H9 (cell line): ENCODE data around the gene LMF2. TPM values are rescaled to one million over a fixed set of nuclear protein-coding genes. Genes with fewer than 3 reads are reported as not detected.

Experiments
- DNase-seq: peaks from one replicate; pipeline ENCODE4 v3.0.0-alpha.2; 2017
- H2AFZ ChIP-seq: one replicate; pipeline ENCODE4 v1.6.1; 2013; ENCODE audit warnings: mild to moderate bottlenecking, low read length, control low read depth, moderate library complexity
- H2AK5ac ChIP-seq: 2 replicates; pipeline ENCODE4 v1.6.1; 2013; ENCODE audit warnings: low read length, control low read depth, mixed read lengths; ENCODE audit not compliant: insufficient read length
- H2BK120ac ChIP-seq: one replicate; pipeline ENCODE4 v1.6.1; 2013; ENCODE audit warnings: low read depth, mild to moderate bottlenecking, low read length, control low read depth, inconsistent platforms; ENCODE audit not compliant: poor library complexity, severe bottlenecking
- H2BK12ac ChIP-seq: 2 replicates; pipeline ENCODE4 v1.6.1; 2013; ENCODE audit warnings: low read length, control low read depth, mixed read lengths, low read depth; ENCODE audit not compliant: insufficient read length
- H2BK15ac ChIP-seq: 2 replicates; pipeline ENCODE4 v1.6.1; 2013; ENCODE audit warnings: low read depth, low read length, control low read depth
- H2BK20ac ChIP-seq: one replicate; pipeline ENCODE4 v1.6.1; 2013; ENCODE audit warnings: low read depth, mild to moderate bottlenecking, low read length, control low read depth, inconsistent platforms; ENCODE audit not compliant: poor library complexity, severe bottlenecking
- H2BK5ac ChIP-seq: 2 replicates; pipeline ENCODE4 v1.6.1; 2013; ENCODE audit warnings: low read length, control low read depth, mixed read lengths; ENCODE audit not compliant: insufficient read length
- H3K14ac ChIP-seq: 2 replicates; pipeline ENCODE4 v1.6.1; 2013; ENCODE audit warnings: low read length, control low read depth; ENCODE audit not compliant: insufficient read depth
- H3K18ac ChIP-seq: 2 replicates; pipeline ENCODE4 v1.6.1; 2013; ENCODE audit warnings: low read depth, mild to moderate bottlenecking, mixed read lengths, low read length, control low read depth; ENCODE audit not compliant: insufficient read length
- H3K23ac ChIP-seq: 2 replicates; pipeline ENCODE4 v1.6.1; 2013; ENCODE audit warnings: low read length, control low read depth, mixed read lengths, low read depth; ENCODE audit not compliant: insufficient read length
- H3K23me2 ChIP-seq: 2 replicates; pipeline ENCODE4 v1.6.1; 2013; ENCODE audit warnings: low read depth, mild to moderate bottlenecking, mixed read lengths, low read length, control low read depth; ENCODE audit not compliant: insufficient read length, poor library complexity, severe bottlenecking
- H3K27ac ChIP-seq: 2 replicates; pipeline ENCODE4 v1.5.1; 2013; ENCODE audit warnings: low read length, control low read depth, mixed read lengths, low read depth; ENCODE audit not compliant: insufficient read length
- H3K27me3 ChIP-seq: 2 replicates; pipeline ENCODE4 v1.6.1; 2013; ENCODE audit warnings: low read length, control low read depth, inconsistent platforms; ENCODE audit not compliant: insufficient read depth
- H3K4ac ChIP-seq: 2 replicates; pipeline ENCODE4 v1.6.1; 2013; ENCODE audit warnings: low read depth, mild to moderate bottlenecking, control low read depth, inconsistent platforms, low read length, moderate library complexity
- H3K4me1 ChIP-seq: 2 replicates; pipeline ENCODE4 v1.6.1; 2013; ENCODE audit warnings: low read length, control low read depth, inconsistent platforms; ENCODE audit not compliant: insufficient read depth
- H3K4me2 ChIP-seq: 2 replicates; pipeline ENCODE4 v1.6.1; 2013; ENCODE audit warnings: low read length, control low read depth, mixed read lengths; ENCODE audit not compliant: insufficient read length, insufficient read depth
- H3K56ac ChIP-seq: 2 replicates; pipeline ENCODE4 v1.6.1; 2013; ENCODE audit warnings: low read depth, mild to moderate bottlenecking, mixed read lengths, low read length, control low read depth; ENCODE audit not compliant: insufficient read length
- H3K79me1 ChIP-seq: 2 replicates; pipeline ENCODE4 v1.6.1; 2013; ENCODE audit warnings: low read depth, mild to moderate bottlenecking, moderate library complexity, low read length, control low read depth, inconsistent platforms; ENCODE audit not compliant: insufficient read depth, poor library complexity, severe bottlenecking
- H3K79me2 ChIP-seq: 2 replicates; pipeline ENCODE4 v1.6.1; 2013; ENCODE audit warnings: low read length, control low read depth, inconsistent platforms; ENCODE audit not compliant: insufficient read depth
- H3K9ac ChIP-seq: 2 replicates; pipeline ENCODE4 v1.6.1; 2013; ENCODE audit warnings: low read length, control low read depth, mixed read lengths; ENCODE audit not compliant: insufficient read length; ENCODE audit errors: extremely low read depth
- H3K9me3 ChIP-seq: one replicate; pipeline ENCODE4 v1.6.1; 2013; ENCODE audit warnings: low read depth, low read length, inconsistent platforms; ENCODE audit not compliant: control insufficient read depth
- H3T11ph ChIP-seq: one replicate; pipeline ENCODE4 v1.6.1; 2013; ENCODE audit warnings: mild to moderate bottlenecking, low read length, control low read depth, inconsistent platforms
- H4K20me1 ChIP-seq: one replicate; pipeline ENCODE4 v1.6.1; 2013; ENCODE audit not compliant: control insufficient read depth, insufficient read length, insufficient read depth
- H4K5ac ChIP-seq: 2 replicates; pipeline ENCODE4 v1.6.1; 2013; ENCODE audit warnings: low read depth, mild to moderate bottlenecking, mixed read lengths, low read length, control low read depth; ENCODE audit not compliant: insufficient read length
- H4K8ac ChIP-seq: replicated peaks from 2 replicates; pipeline ENCODE4 v1.6.1; 2013; ENCODE audit warnings: low read length, control low read depth, mixed read lengths, low read depth; ENCODE audit not compliant: insufficient read length
- H4K91ac ChIP-seq: 2 replicates; pipeline ENCODE4 v1.6.1; 2013; ENCODE audit warnings: low read depth, mild to moderate bottlenecking, moderate library complexity, mixed read lengths, low read length, control low read depth; ENCODE audit not compliant: insufficient read length
- H3K27ac Mint-ChIP-seq, 3 experiments: 2 replicates in 2 of 3; 3 replicates in 1 of 3; pipeline ENCODE4 v1.8.0; 2020 to 2021; ENCODE audit warnings: mixed read lengths in 3 of 3, mild to moderate bottlenecking in 1 of 3, moderate library complexity in 1 of 3
- H3K27me3 Mint-ChIP-seq: 2 replicates; pipeline ENCODE4 v1.8.0; 2021; ENCODE audit warnings: low read depth, mild to moderate bottlenecking, moderate library complexity, mixed read lengths
- H3K36me3 Mint-ChIP-seq, 3 experiments: 2 replicates in 2 of 3; 3 replicates in 1 of 3; pipeline ENCODE4 v1.8.0; 2020 to 2021; ENCODE audit warnings: low read depth in 3 of 3, mixed read lengths in 3 of 3; ENCODE audit not compliant: insufficient read depth in 1 of 3
- H3K4me1 Mint-ChIP-seq, 2 experiments: 2 replicates each; pipeline ENCODE4 v1.8.0; 2020; ENCODE audit warnings: mixed read lengths in 2 of 2
- H3K4me3 Mint-ChIP-seq, 2 experiments: 2 replicates in 1 of 2; 3 replicates in 1 of 2; pipeline ENCODE4 v1.8.0; 2020 to 2021; ENCODE audit warnings: mild to moderate bottlenecking in 2 of 2, mixed read lengths in 2 of 2, moderate library complexity in 1 of 2
- H3K9me3 Mint-ChIP-seq, 2 experiments: 2 replicates in 1 of 2; 3 replicates in 1 of 2; pipeline ENCODE4 v1.8.0; 2020; ENCODE audit warnings: mild to moderate bottlenecking in 2 of 2, mixed read lengths in 2 of 2, moderate library complexity in 1 of 2
- WGBS: extraction: QIAGEN DNeasy Blood & Tissue Kit; methylation state at CpG from one replicate; pipeline ENCODE4 v1.1.7; 2013; ENCODE audit warnings: missing lambda C conversion rate, low lambda C conversion rate, mixed read lengths; ENCODE audit not compliant: insufficient read length; ENCODE audit errors: extremely low coverage; 5-methylcytosine and 5-hydroxymethylcytosine counted together
- total RNA-seq: library from RNA; stranded (reverse); gene quantifications from 2 replicates; pipeline ENCODE4 v1.2.1, GENCODE V29; 2021
- TF ChIP-seq, protein P1 (sequence below): fragments of 200-600 bp; sonication (generic); conservative IDR thresholded peaks from 3 replicates; pipeline ENCODE4 v1.8.0; 2021; ENCODE audit warnings: antibody characterized with exemption, mild to moderate bottlenecking

The LMF2 gene
- total RNA-seq, 1 experiment from 2014 or later, result 43.6 TPM

DNA sequence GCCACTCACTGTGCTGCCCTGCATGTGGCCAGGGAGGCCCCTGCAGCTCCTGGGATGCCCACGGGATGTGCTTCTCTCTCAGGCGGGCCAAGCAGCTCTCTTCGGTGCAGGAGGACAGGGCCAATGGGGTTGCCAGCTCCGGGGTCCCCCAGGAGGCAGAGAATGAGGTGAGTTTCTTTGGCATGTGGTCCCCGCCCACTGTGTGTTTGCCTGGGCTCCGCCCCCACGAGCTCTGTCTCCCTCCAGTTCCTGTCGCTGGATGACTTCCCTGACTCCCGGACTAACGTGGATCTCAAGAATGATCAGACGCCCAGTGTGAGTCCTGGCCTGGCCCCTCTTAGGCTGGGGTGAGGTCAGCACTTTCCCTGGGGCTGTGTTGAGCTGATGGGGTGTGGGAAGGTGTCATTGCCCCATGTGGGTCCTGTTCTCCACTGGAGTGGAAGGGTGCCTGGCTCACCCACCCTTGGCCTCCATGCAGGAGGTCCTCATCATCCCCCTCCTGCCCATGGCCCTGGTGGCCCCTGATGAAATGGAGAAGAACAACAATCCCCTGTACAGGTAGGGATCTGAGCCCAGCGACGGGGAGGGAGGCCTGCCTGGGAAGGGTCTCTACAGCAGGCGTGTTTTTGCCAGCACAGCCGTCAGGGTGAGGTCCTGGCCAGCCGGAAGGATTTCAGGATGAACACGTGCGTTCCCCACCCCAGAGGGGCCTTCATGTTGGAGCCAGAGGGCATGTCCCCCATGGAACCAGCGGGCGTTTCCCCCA, 10.2 kb upstream of the LMF2 start:
- Histone ChIP-seq H2AFZ (no peak overlapping the region), H4K5ac (no peak overlapping the region), H3T11ph (no peak overlapping the region), H2BK15ac (no peak overlapping the region), H3K9ac (no peak overlapping the region), H3K14ac (no peak overlapping the region), H3K9me3 (no peaks in the 10 kb centered on the region), H3K23ac (no peak overlapping the region), H3K27ac (no peak overlapping the region), H4K91ac (no peak overlapping the region), H3K79me2 (0 out of 2 replicates have a peak, but pooled peaks cover 2% of the 10 kb centered on the region), H4K20me1 (peaks cover 3% of the 10 kb centered on the region), H3K79me1 (no peaks in the 10 kb centered on the region), H2BK20ac (no peak overlapping the region), H3K27me3 (no peaks in the 10 kb centered on the region), H2BK5ac (no peak overlapping the region), H3K23me2 (no peaks in the 10 kb centered on the region), H3K4me1 (no peaks in the 10 kb centered on the region), H2BK120ac (no peak overlapping the region), H3K56ac (no peak overlapping the region), H3K4ac (no peak overlapping the region), H4K8ac (no peak overlapping the region), H3K18ac (no peak overlapping the region), H2BK12ac (no peak overlapping the region), H2AK5ac (no peak overlapping the region), H3K4me2 (no peak overlapping the region)
- Mint-ChIP-seq H3K4me1 (no peaks in the 10 kb centered on the region), H3K9me3 (no peaks in the 10 kb centered on the region), H3K4me3 (no peak overlapping the region), H3K36me3 (peaks cover 5 to 56% (median 36%) of the 10 kb centered on the region in 3 experiments), H3K27ac (peak overlapping the region in 1 of 3 experiments; percentile 35; a peak in 1 of 7 replicates), H3K27me3 (no peaks in the 10 kb centered on the region)
- TF ChIP-seq, protein P1, sequence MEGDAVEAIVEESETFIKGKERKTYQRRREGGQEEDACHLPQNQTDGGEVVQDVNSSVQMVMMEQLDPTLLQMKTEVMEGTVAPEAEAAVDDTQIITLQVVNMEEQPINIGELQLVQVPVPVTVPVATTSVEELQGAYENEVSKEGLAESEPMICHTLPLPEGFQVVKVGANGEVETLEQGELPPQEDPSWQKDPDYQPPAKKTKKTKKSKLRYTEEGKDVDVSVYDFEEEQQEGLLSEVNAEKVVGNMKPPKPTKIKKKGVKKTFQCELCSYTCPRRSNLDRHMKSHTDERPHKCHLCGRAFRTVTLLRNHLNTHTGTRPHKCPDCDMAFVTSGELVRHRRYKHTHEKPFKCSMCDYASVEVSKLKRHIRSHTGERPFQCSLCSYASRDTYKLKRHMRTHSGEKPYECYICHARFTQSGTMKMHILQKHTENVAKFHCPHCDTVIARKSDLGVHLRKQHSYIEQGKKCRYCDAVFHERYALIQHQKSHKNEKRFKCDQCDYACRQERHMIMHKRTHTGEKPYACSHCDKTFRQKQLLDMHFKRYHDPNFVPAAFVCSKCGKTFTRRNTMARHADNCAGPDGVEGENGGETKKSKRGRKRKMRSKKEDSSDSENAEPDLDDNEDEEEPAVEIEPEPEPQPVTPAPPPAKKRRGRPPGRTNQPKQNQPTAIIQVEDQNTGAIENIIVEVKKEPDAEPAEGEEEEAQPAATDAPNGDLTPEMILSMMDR, result no peak
- no CpG with 5 or more reads among the region's 20 CpGs for WGBS
- no peak for DNase-seq
